ENCODE results near the gene ARHGAP32. TPM values are rescaled to one million over a fixed set of nuclear protein-coding genes. Genes with fewer than 3 reads are reported as not detected.
A peak's percentile ranks its signal among the peaks of the same experiment; 100 is the strongest.

ARHGAP32 gene
- total RNA-seq (1.1 TPM), polyA plus RNA-seq (1 to 10 TPM in 2 of 4 donors, under 1 TPM in 2; 0.76 to 4.6 (median 2.1) TPM)

- Histone ChIP-seq H3K36me3 (ENCODE audit: control insufficient read depth, insufficient read depth, low read length) (no peaks in the 10 kb centered on the region), H3K9me3 (ENCODE audit: control insufficient read depth in 2 of 2, low read length in 2 of 2) (no peaks in the 10 kb centered on the region), H3K4me3 (ENCODE audit: low read depth, low read length) (no peak within 1 kb of the TSS), H3K4me1 (ENCODE audit: control insufficient read depth, insufficient read depth, low read length, poor library complexity, severe bottlenecking) (no peaks in the 10 kb centered on the region), H3K27me3 (ENCODE audit: control insufficient read depth, insufficient read depth, low read length) (no peaks in the 10 kb centered on the region), H3K27ac (ENCODE audit: insufficient read depth, low read length, poor library complexity, severe bottlenecking) (no peak within 1 kb of the TSS)
- H3K9me3 Mint-ChIP-seq = peaks cover 0 to 2% (median 0%) of the 10 kb centered on the region in 7 donors
- ATAC-seq (ENCODE audit: low read depth in 2 of 2) (peak; percentile 50 to 53), DNase-seq (peak in 1 of 3 donors; percentile 11)
- H3K27me3 Mint-ChIP-seq = no peaks in the 10 kb centered on the region
- no peak within 1 kb of the TSS for H3K27ac Mint-ChIP-seq
- no peak within 1 kb of the TSS for H3K4me3 Mint-ChIP-seq
- no peaks in the 10 kb centered on the region for H3K36me3 Mint-ChIP-seq
- H3K4me1 Mint-ChIP-seq = no peaks in the 10 kb centered on the region
Observed at GRCh38 chr11:129192150-129192549, at the start of gene ARHGAP32. TSS of gene ARHGAP32 (minus strand) at chr11:129192325. CDS start at chr11:129192198, 127 bp downstream.

GRCh38 chr11:129239207-129239606 is 47.1 kb upstream of the ARHGAP32 start:
- no peaks in the 10 kb centered on the region for H3K36me3 ChIP-seq (ENCODE audit: control insufficient read depth, insufficient read depth, low read length)
- H3K4me3 Mint-ChIP-seq = no peak overlapping the region
- H3K4me1 ChIP-seq (ENCODE audit: control insufficient read depth, insufficient read depth, low read length, poor library complexity, severe bottlenecking) = no peaks in the 10 kb centered on the region
- no peaks in the 10 kb centered on the region for H3K36me3 Mint-ChIP-seq
- no peak overlapping the region for H3K27ac ChIP-seq (ENCODE audit: insufficient read depth, low read length, poor library complexity, severe bottlenecking)
- no peak for ATAC-seq (ENCODE audit: low read depth in 2 of 2)
- no peak overlapping the region for H3K27ac Mint-ChIP-seq
- H3K4me3 ChIP-seq (ENCODE audit: low read depth, low read length) = no peak overlapping the region
- no peaks in the 10 kb centered on the region for H3K27me3 Mint-ChIP-seq
- no peak for DNase-seq
- H3K9me3 Mint-ChIP-seq = peaks cover 0 to 2% (median 0%) of the 10 kb centered on the region in 7 donors
- no peaks in the 10 kb centered on the region for H3K27me3 ChIP-seq (ENCODE audit: control insufficient read depth, insufficient read depth, low read length)
- no peaks in the 10 kb centered on the region for H3K4me1 Mint-ChIP-seq
- no peaks in the 10 kb centered on the region for H3K9me3 ChIP-seq (ENCODE audit: control insufficient read depth in 2 of 2, low read length in 2 of 2)

- H3K36me3 ChIP-seq (ENCODE audit: control insufficient read depth, insufficient read depth, low read length) = no peaks in the 10 kb centered on the region
- Mint-ChIP-seq H3K36me3 (no peaks in the 10 kb centered on the region), H3K4me1 (no peaks in the 10 kb centered on the region), H3K27me3 (no peaks in the 10 kb centered on the region), H3K4me3 (no peak overlapping the region), H3K9me3 (peaks cover 0 to 2% (median 0%) of the 10 kb centered on the region in 7 donors), H3K27ac (no peak overlapping the region)
- no peaks in the 10 kb centered on the region for H3K4me1 ChIP-seq (ENCODE audit: control insufficient read depth, insufficient read depth, low read length, poor library complexity, severe bottlenecking)
- H3K9me3 ChIP-seq (ENCODE audit: control insufficient read depth in 2 of 2, low read length in 2 of 2) = no peaks in the 10 kb centered on the region
- no peaks in the 10 kb centered on the region for H3K27me3 ChIP-seq (ENCODE audit: control insufficient read depth, insufficient read depth, low read length)
- H3K4me3 ChIP-seq (ENCODE audit: low read depth, low read length) = no peak overlapping the region
- no peak for ATAC-seq (ENCODE audit: low read depth in 2 of 2)
- no peak overlapping the region for H3K27ac ChIP-seq (ENCODE audit: insufficient read depth, low read length, poor library complexity, severe bottlenecking)
- DNase-seq = no peak
Observed at GRCh38 chr11:129237880-129238638, 45.9 kb upstream of the ARHGAP32 start.

GRCh38 chr11:129237456-129237855 is 45.3 kb upstream of the ARHGAP32 start:
- no peaks in the 10 kb centered on the region for H3K4me1 Mint-ChIP-seq
- no peaks in the 10 kb centered on the region for H3K4me1 ChIP-seq (ENCODE audit: control insufficient read depth, insufficient read depth, low read length, poor library complexity, severe bottlenecking)
- DNase-seq (no peak), ATAC-seq (ENCODE audit: low read depth in 2 of 2) (no peak)
- no peak overlapping the region for H3K27ac Mint-ChIP-seq
- H3K9me3 ChIP-seq (ENCODE audit: control insufficient read depth in 2 of 2, low read length in 2 of 2) = no peaks in the 10 kb centered on the region
- no peak overlapping the region for H3K4me3 ChIP-seq (ENCODE audit: low read depth, low read length)
- H3K4me3 Mint-ChIP-seq = no peak overlapping the region
- no peak overlapping the region for H3K27ac ChIP-seq (ENCODE audit: insufficient read depth, low read length, poor library complexity, severe bottlenecking)
- H3K27me3 Mint-ChIP-seq = no peaks in the 10 kb centered on the region
- no peaks in the 10 kb centered on the region for H3K27me3 ChIP-seq (ENCODE audit: control insufficient read depth, insufficient read depth, low read length)
- H3K36me3 Mint-ChIP-seq = no peaks in the 10 kb centered on the region
- H3K9me3 Mint-ChIP-seq = peaks cover 0 to 2% (median 0%) of the 10 kb centered on the region in 7 donors
- H3K36me3 ChIP-seq (ENCODE audit: control insufficient read depth, insufficient read depth, low read length) = no peaks in the 10 kb centered on the region

- no peak overlapping the region for H3K27ac Mint-ChIP-seq
- ATAC-seq (ENCODE audit: low read depth in 2 of 2) = no peak
- DNase-seq = no peak
- H3K27me3 Mint-ChIP-seq = no peaks in the 10 kb centered on the region
- no peaks in the 10 kb centered on the region for H3K4me1 Mint-ChIP-seq
- H3K4me1 ChIP-seq (ENCODE audit: control insufficient read depth, insufficient read depth, low read length, poor library complexity, severe bottlenecking) = no peaks in the 10 kb centered on the region
- H3K36me3 Mint-ChIP-seq = no peaks in the 10 kb centered on the region
- H3K27me3 ChIP-seq (ENCODE audit: control insufficient read depth, insufficient read depth, low read length) = no peaks in the 10 kb centered on the region
- H3K36me3 ChIP-seq (ENCODE audit: control insufficient read depth, insufficient read depth, low read length) = no peaks in the 10 kb centered on the region
- H3K4me3 Mint-ChIP-seq = no peak overlapping the region
- H3K4me3 ChIP-seq (ENCODE audit: low read depth, low read length) = no peak overlapping the region
- peaks cover 0 to 2% (median 0%) of the 10 kb centered on the region in 7 donors for H3K9me3 Mint-ChIP-seq
- H3K9me3 ChIP-seq (ENCODE audit: control insufficient read depth in 2 of 2, low read length in 2 of 2) = no peaks in the 10 kb centered on the region
- no peak overlapping the region for H3K27ac ChIP-seq (ENCODE audit: insufficient read depth, low read length, poor library complexity, severe bottlenecking)
Observed at GRCh38 chr11:129236850-129237249, 44.7 kb upstream of the ARHGAP32 start.

GRCh38 chr11:129234978-129235377 is 42.9 kb upstream of the ARHGAP32 start:
- no peaks in the 10 kb centered on the region for H3K4me1 Mint-ChIP-seq
- H3K27ac Mint-ChIP-seq = peak overlapping the region in 1 of 3 donors; percentile 34
- Histone ChIP-seq H3K27ac (ENCODE audit: insufficient read depth, low read length, poor library complexity, severe bottlenecking) (no peak overlapping the region), H3K9me3 (ENCODE audit: control insufficient read depth in 2 of 2, low read length in 2 of 2) (no peaks in the 10 kb centered on the region), H3K27me3 (ENCODE audit: control insufficient read depth, insufficient read depth, low read length) (no peaks in the 10 kb centered on the region), H3K36me3 (ENCODE audit: control insufficient read depth, insufficient read depth, low read length) (no peaks in the 10 kb centered on the region), H3K4me1 (ENCODE audit: control insufficient read depth, insufficient read depth, low read length, poor library complexity, severe bottlenecking) (no peaks in the 10 kb centered on the region), H3K4me3 (ENCODE audit: low read depth, low read length) (no peak overlapping the region)
- ATAC-seq (ENCODE audit: low read depth in 2 of 2) (no peak), DNase-seq (no peak)
- no peaks in the 10 kb centered on the region for H3K36me3 Mint-ChIP-seq
- peaks cover 0 to 2% (median 0%) of the 10 kb centered on the region in 7 donors for H3K9me3 Mint-ChIP-seq
- no peaks in the 10 kb centered on the region for H3K27me3 Mint-ChIP-seq
- no peak overlapping the region for H3K4me3 Mint-ChIP-seq

GRCh38 chr11:129230006-129230405 is 37.9 kb upstream of the ARHGAP32 start:
- H3K27ac ChIP-seq (ENCODE audit: insufficient read depth, low read length, poor library complexity, severe bottlenecking) = no peak overlapping the region
- no peak overlapping the region for H3K4me3 ChIP-seq (ENCODE audit: low read depth, low read length)
- Mint-ChIP-seq H3K4me1 (no peaks in the 10 kb centered on the region), H3K9me3 (peaks cover 0 to 17% (median 7%) of the 10 kb centered on the region in 7 donors), H3K36me3 (no peaks in the 10 kb centered on the region), H3K4me3 (no peak overlapping the region), H3K27ac (no peak overlapping the region), H3K27me3 (no peaks in the 10 kb centered on the region)
- DNase-seq = peak in 1 of 3 donors; percentile 6
- H3K36me3 ChIP-seq (ENCODE audit: control insufficient read depth, insufficient read depth, low read length) = no peaks in the 10 kb centered on the region
- peaks cover 14 to 18% of the 10 kb centered on the region in 2 experiments for H3K9me3 ChIP-seq (ENCODE audit: control insufficient read depth in 2 of 2, low read length in 2 of 2)
- no peak for ATAC-seq (ENCODE audit: low read depth in 2 of 2)
- no peaks in the 10 kb centered on the region for H3K27me3 ChIP-seq (ENCODE audit: control insufficient read depth, insufficient read depth, low read length)
- no peaks in the 10 kb centered on the region for H3K4me1 ChIP-seq (ENCODE audit: control insufficient read depth, insufficient read depth, low read length, poor library complexity, severe bottlenecking)

All from CD4-positive, CD25-positive, alpha-beta regulatory T cell (primary cell).